HepG2 (cell line): Measurements from ENCODE around the gene ADAMTS13. TPM values are rescaled to one million over a fixed set of nuclear protein-coding genes. Genes with fewer than 3 reads are reported as not detected.

Experiments
- ATM ChIP-seq: fragments of 450-650 bp; IDR thresholded peaks from 2 replicates; pipeline ENCODE4 v1.7.1; 2017; ENCODE audit warnings: mild to moderate bottlenecking, borderline replicate concordance
- CBX1 ChIP-seq: IDR thresholded peaks from one replicate; pipeline ENCODE4 v1.6.1; 2016; ENCODE audit warnings: antibody characterized with exemption, low read depth
- ETV5 ChIP-seq: IDR thresholded peaks from 2 replicates; pipeline ENCODE4 v1.6.1; 2018; ENCODE audit warnings: missing biosample characterization, missing genetic modification reagents, inconsistent platforms, borderline replicate concordance
- GATAD1 ChIP-seq: IDR thresholded peaks from 2 replicates; pipeline ENCODE4 v1.6.1; 2016; ENCODE audit warnings: missing genetic modification reagents, missing compliant biosample characterization
- HDAC1 ChIP-seq: sonication (generic); formaldehyde crosslinking; IDR thresholded peaks from 2 replicates; pipeline ENCODE4 v1.5.1; 2020; ENCODE audit warnings: mild to moderate bottlenecking, missing genetic modification reagents
- HOXA5 ChIP-seq: sonication (generic); formaldehyde crosslinking; IDR thresholded peaks from 2 replicates; pipeline ENCODE4 v1.4.0; 2020; ENCODE audit warnings: missing genetic modification reagents
- KLF11 ChIP-seq: IDR thresholded peaks from 2 replicates; pipeline ENCODE4 v1.6.1; 2016; ENCODE audit warnings: missing compliant biosample characterization
- PAF1 ChIP-seq: IDR thresholded peaks from 2 replicates; pipeline ENCODE4 v1.6.1; 2016; ENCODE audit warnings: missing genetic modification reagents, missing compliant biosample characterization
- POLR2AphosphoS2 ChIP-seq: IDR thresholded peaks from 2 replicates; pipeline ENCODE4 v1.6.1; 2011; ENCODE audit warnings: low read depth, low read length, improper control_type of control experiment
- RBM39 ChIP-seq: fragments of 200-400 bp; formaldehyde crosslinking; IDR thresholded peaks from one replicate; pipeline ENCODE4 v1.6.1; 2018; ENCODE audit warnings: antibody characterized with exemption, mild to moderate bottlenecking, low read depth, low read length; ENCODE audit not compliant: poor library complexity, severe bottlenecking
- RORA ChIP-seq: sonication (generic); formaldehyde crosslinking; IDR thresholded peaks from 2 replicates; pipeline ENCODE4 v1.5.0; 2020; ENCODE audit warnings: mild to moderate bottlenecking, missing genetic modification reagents, moderate library complexity
- SRSF4 ChIP-seq: fragments of 200-400 bp; formaldehyde crosslinking; IDR thresholded peaks from one replicate; pipeline ENCODE4 v1.6.1; 2018; ENCODE audit warnings: mild to moderate bottlenecking, low read depth, low read length, moderate library complexity; ENCODE audit not compliant: poor library complexity, severe bottlenecking
- SUZ12 ChIP-seq: fragments of 150-350 bp; IDR thresholded peaks from 2 replicates; pipeline ENCODE4 v1.6.1; 2014; ENCODE audit warnings: low read depth, low read length
- TFE3 ChIP-seq: IDR thresholded peaks from 2 replicates; pipeline ENCODE4 v1.6.1; 2016
- TMF1 ChIP-seq: sonication (generic); formaldehyde crosslinking; IDR thresholded peaks from 2 replicates; pipeline ENCODE4 v1.8.1; 2022; ENCODE audit warnings: low read depth, missing genetic modification reagents
- U2AF1 ChIP-seq: fragments of 200-400 bp; formaldehyde crosslinking; optimal IDR thresholded peaks from 2 replicates; pipeline ENCODE3; 2017; ENCODE audit warnings: mild to moderate bottlenecking, low read depth, low read length
- ZBTB21 ChIP-seq: sonication (generic); formaldehyde crosslinking; IDR thresholded peaks from 2 replicates; pipeline ENCODE4 v1.4.0; 2020; ENCODE audit warnings: missing genetic modification reagents
- ZBTB26 ChIP-seq: IDR thresholded peaks from 2 replicates; pipeline ENCODE4 v1.6.1; 2016; ENCODE audit warnings: missing compliant biosample characterization, missing genetic modification reagents, borderline replicate concordance
- ZC3H13 ChIP-seq: sonication (generic); formaldehyde crosslinking; IDR thresholded peaks from 2 replicates; pipeline ENCODE4 v1.8.1; 2023; ENCODE audit warnings: mild to moderate bottlenecking, missing genetic modification reagents, moderate library complexity
- ZNF275 ChIP-seq: sonication (generic); formaldehyde crosslinking; IDR thresholded peaks from 2 replicates; pipeline ENCODE4 v1.8.0; 2022; ENCODE audit warnings: missing genetic modification reagents, mild to moderate bottlenecking, inconsistent platforms, borderline replicate concordance
- ZNF296 ChIP-seq: sonication (generic); formaldehyde crosslinking; conservative IDR thresholded peaks from 2 replicates; pipeline ENCODE4 v1.5.0; 2020; ENCODE audit warnings: mild to moderate bottlenecking, missing genetic modification reagents
- ZNF468 ChIP-seq: sonication (generic); formaldehyde crosslinking; IDR thresholded peaks from 2 replicates; pipeline ENCODE4 v1.8.0; 2022; ENCODE audit warnings: mild to moderate bottlenecking, moderate library complexity, missing genetic modification reagents
- ZNF543 ChIP-seq: sonication (generic); formaldehyde crosslinking; IDR thresholded peaks from 2 replicates; pipeline ENCODE4 v1.4.0; 2020; ENCODE audit warnings: mild to moderate bottlenecking, missing genetic modification reagents
- ZNF552 ChIP-seq: sonication (generic); formaldehyde crosslinking; IDR thresholded peaks from 2 replicates; pipeline ENCODE4 v1.9.0; 2022; ENCODE audit warnings: missing genetic modification reagents, mild to moderate bottlenecking, borderline replicate concordance
- polyA plus RNA-seq, 8 experiments: library from polyadenylated mRNA; depleted of rRNA in 3 of 8; stranded (reverse) in 7 of 8; unstranded in 1 of 8; fragments of >200 nt; fragmentation: Illumina TruSeq in 4 of 8; extraction: Trizol in 4 of 8; gene quantifications; 2 replicates each; pipeline versions ENCODE4 v1.2.1 to v1.2.3, GENCODE V29; 2011 to 2016; ENCODE audit warnings: low read depth in 4 of 8, missing spikeins in 1 of 8, mixed read lengths in 1 of 8; ENCODE audit not compliant: insufficient read depth in 1 of 8
- total RNA-seq, 5 experiments: library from RNA; depleted of rRNA; stranded (reverse); fragments of >200 nt; fragmentation: Illumina TruSeq; extraction: Trizol; gene quantifications; 2 replicates each; pipeline ENCODE4 v1.2.3, GENCODE V29; 2016; ENCODE audit warnings: low read depth in 1 of 5
- TF ChIP-seq, protein P1 (sequence below): IDR thresholded peaks from 2 replicates; pipeline ENCODE4 v1.6.1; 2016; ENCODE audit warnings: missing biosample characterization, missing genetic modification reagents, low read depth

Gene ADAMTS13
- total and polyA plus RNA-seq, 2 of the 13 experiments (the other 11 are each of a cell fraction or from before 2014, with no cell fraction given) = 0.91 to 4.5 TPM

GRCh38 chr9:133417541-133418461 is 4.4 kb upstream of the ADAMTS13 start, which contains the start of gene REXO4 (continued):
- TF ChIP-seq ZNF275 (peak; percentile 77; the same call in 1 of the 2 replicates), ZBTB26 (CRISPR knock-in tag) (0 out of 2 replicates have a peak, but pooled peaks have one; percentile 45), ZBTB21 (no peak), GATAD1 (CRISPR knock-in tag) (peak; percentile 98), ATM (no peak), ZNF552 (CRISPR knock-in tag) (peak; percentile 94; the same call in 1 of the 2 replicates), TFE3 (peak; percentile 39; the same call in 1 of the 2 replicates), HDAC1 (CRISPR knock-in tag) (peak; percentile 99), RORA (CRISPR knock-in tag) (no peak), CBX1 (peak; percentile 95), ZNF468 (CRISPR knock-in tag) (no peak), ZNF296 (CRISPR knock-in tag) (no peak), ETV5 (CRISPR knock-in tag) (peak; percentile 94), PAF1 (CRISPR knock-in tag) (no peak), TMF1 (no peak), POLR2AphosphoS2 (no peak), SRSF4 (no peak), SUZ12 (no peak), ZNF543 (CRISPR knock-in tag) (peak; percentile 50; the same call in 1 of the 2 replicates), HOXA5 (CRISPR knock-in tag) (peak; percentile 71; the same call in 1 of the 2 replicates), RBM39 (peak; percentile 97), U2AF1 (peak; percentile 99), KLF11 (0 out of 2 replicates have a peak, but pooled peaks have one; percentile 18), ZC3H13 (CRISPR knock-in tag) (peak; percentile 98)
- TF ChIP-seq, protein P1, sequence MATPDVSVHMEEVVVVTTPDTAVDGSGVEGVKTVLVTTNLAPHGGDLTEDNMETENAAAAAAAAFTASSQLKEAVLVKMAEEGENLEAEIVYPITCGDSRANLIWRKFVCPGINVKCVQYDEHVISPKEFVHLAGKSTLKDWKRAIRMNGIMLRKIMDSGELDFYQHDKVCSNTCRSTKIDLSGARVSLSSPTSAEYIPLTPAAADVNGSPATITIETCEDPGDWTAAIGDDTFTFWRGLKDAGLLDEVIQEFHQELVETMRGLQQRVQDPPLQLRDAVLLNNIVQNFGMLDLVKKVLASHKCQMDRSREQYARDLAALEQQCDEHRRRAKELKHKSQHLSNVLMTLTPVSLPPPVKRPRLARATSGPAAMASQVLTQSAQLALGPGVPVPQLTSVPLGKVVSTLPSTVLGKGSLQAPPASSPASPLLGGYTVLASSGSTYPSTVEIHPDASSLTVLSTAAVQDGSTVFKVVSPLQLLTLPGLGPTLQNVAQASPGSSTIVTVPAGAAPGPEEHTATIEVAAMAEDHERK (CRISPR knock-in tag) = peak; percentile 93
